HepG2 (cell line): ENCODE data around the gene CLMP.

Experiments
- CENPT ChIP-seq: sonication (generic); formaldehyde crosslinking; IDR thresholded peaks from 2 replicates; pipeline ENCODE4 v1.8.0; 2022; ENCODE audit warnings: low read depth, mild to moderate bottlenecking, moderate library complexity, missing genetic modification reagents
- CTCF ChIP-seq: sonication (generic); formaldehyde crosslinking; IDR thresholded peaks from 2 replicates; pipeline ENCODE4 v1.5.0; 2020; ENCODE audit warnings: mild to moderate bottlenecking, missing genetic modification reagents, moderate library complexity
- FOXK1 ChIP-seq: sonication (generic); formaldehyde crosslinking; IDR thresholded peaks from 2 replicates; pipeline ENCODE4 v1.4.0; 2020; ENCODE audit warnings: low read depth, missing genetic modification reagents, borderline replicate concordance
- POLR2A ChIP-seq, 2 experiments: IDR thresholded peaks; 2 replicates each; pipeline ENCODE4 v1.6.1; 2011; ENCODE audit warnings: low read depth in 2 of 2, low read length in 2 of 2, mild to moderate bottlenecking in 1 of 2, moderate library complexity in 1 of 2; ENCODE audit not compliant: insufficient read depth in 1 of 2
- TCF7 ChIP-seq: sonication (generic); IDR thresholded peaks from 2 replicates; pipeline ENCODE4 v1.6.1; 2016; ENCODE audit warnings: antibody characterized with exemption, low read depth

- TF ChIP-seq FOXK1 (CRISPR knock-in tag) (no peak), POLR2A (IDR thresholded peaks at IDR 0.05; ENCODE audit: insufficient read depth in 1 of 2, low read depth in 2 of 2, low read length in 2 of 2) (no peak), TCF7 (no peak), CENPT (CRISPR knock-in tag) (no peak), CTCF (no peak)
These were observed 109.6 kb downstream of the CLMP start for GRCh38 chr11:123085497-123085896.
